Measurements from ENCODE around the gene GP2.

The GP2 gene

DNA sequence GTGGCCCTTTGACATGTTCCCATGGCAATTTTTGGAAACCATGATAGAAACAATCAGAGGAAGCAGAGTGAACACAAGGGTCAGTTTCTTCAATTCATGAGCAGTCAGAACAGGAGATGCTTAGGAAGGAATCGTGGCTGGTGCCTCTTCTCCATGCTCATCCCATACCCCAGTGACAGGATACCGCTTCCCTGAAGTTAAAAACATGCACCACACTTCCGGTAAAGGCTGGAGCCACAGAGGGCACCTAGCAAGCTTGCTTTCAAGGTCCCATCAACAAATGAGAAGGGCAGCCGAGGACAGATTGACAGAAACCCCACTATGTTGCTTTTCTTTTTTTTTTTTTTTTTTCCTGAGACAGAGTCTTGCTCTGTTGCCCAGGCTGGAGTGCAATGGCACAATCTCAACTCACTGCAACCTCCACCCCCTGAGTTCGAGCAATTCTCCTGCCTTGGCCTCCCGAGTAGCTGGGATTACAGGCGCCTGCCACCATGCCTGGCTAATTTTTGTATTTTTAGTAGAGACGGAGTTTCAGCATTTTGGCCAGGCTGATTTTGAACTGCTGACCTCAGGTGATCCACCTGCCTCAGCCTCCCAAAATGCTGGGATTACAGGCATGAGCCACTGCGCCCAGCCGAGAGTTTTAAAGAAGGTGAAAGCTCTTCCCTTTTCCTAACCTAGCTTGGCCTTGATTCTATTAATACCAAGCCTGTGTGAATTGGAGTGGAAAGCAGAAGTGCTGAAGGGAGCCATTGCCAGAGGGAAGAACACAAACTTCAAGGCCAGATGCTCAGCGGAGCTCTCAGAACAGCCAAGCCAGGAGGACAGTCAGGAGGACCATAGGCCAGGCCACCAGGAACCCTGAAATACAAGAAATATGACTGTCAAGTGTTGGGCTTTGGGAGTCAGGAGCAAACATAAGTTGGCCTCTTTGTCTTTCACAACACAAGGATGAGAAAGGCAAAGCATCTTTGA is 16.6 kb downstream of the GP2 start:
- CTCF ChIA-PET = no interaction called here
- H3K4me3 ChIP-seq (ENCODE audit: low read depth, low read length) = no peak overlapping the region
- DNase-seq (ENCODE audit: low read depth, low spot score) = no peak
- TF ChIP-seq, protein P1, sequence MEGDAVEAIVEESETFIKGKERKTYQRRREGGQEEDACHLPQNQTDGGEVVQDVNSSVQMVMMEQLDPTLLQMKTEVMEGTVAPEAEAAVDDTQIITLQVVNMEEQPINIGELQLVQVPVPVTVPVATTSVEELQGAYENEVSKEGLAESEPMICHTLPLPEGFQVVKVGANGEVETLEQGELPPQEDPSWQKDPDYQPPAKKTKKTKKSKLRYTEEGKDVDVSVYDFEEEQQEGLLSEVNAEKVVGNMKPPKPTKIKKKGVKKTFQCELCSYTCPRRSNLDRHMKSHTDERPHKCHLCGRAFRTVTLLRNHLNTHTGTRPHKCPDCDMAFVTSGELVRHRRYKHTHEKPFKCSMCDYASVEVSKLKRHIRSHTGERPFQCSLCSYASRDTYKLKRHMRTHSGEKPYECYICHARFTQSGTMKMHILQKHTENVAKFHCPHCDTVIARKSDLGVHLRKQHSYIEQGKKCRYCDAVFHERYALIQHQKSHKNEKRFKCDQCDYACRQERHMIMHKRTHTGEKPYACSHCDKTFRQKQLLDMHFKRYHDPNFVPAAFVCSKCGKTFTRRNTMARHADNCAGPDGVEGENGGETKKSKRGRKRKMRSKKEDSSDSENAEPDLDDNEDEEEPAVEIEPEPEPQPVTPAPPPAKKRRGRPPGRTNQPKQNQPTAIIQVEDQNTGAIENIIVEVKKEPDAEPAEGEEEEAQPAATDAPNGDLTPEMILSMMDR (IDR thresholded peaks at IDR 0.05; ENCODE audit: insufficient read depth, low read length, missing control alignments) = no peak
- POLR2A ChIA-PET = no interaction called here

DNA sequence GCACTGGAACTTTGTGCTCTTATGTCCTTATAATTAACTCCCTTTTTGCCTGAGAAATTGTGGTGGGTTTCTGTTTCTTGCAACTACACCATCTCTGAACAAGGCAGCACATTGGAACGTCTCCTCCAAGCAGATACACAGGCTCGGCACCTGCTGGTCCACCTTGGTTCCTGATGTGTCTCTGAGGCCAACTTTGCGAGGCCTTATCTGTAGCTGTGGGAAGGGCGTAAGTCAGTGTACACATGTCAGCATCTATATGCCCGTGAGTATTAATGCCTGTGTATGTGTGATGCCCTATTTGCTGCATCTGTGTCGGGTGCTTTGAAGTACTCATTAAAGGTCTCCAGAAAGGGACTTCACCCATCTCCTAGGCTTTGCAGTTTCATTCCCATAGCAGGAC is 17.5 kb downstream of the GP2 start:
- H3K4me3 ChIP-seq (ENCODE audit: low read depth, low read length) = no peak overlapping the region
- POLR2A ChIA-PET = no interaction called here
- no peak for DNase-seq (ENCODE audit: low read depth, low spot score)
- CTCF ChIA-PET = no interaction called here
- TF ChIP-seq, protein P1 (IDR thresholded peaks at IDR 0.05; ENCODE audit: insufficient read depth, low read length, missing control alignments) = no peak

DNA sequence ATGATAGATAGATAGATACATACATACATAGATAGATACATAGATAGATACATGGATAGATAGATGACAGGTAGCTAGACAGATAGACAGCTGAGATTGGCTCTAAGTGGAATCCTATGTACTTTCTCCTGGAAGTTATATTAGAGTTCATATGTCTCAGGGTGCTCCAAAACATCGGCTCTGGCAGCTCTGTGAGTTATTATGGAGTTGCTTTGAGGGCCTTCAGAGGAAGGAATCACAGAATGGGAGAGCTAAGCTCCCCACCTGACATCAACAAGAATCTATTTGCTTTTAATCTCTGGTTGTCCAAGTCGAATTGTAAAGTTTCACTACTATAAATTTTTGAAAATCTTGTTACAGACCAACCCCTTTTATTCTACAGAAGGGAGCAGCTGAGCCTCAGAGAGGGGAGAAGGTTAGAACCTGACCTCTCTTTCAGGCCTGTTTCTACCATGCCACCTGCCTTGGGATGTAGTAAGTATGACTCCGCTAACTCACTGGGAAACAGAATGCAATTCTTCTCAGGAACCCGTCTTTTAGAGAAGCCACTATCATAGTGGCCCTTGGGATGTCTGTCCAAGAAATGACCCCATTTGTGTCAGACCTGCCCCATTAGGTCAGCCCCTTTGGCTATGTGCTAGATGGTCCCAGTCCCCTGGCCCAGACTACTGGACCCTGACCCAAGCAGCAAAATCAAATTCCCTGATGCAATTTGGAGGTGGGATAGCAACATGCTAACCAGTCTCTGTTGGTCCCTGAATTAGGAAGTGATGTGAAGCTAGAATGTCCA is 18.3 kb downstream of the GP2 start:
- no peak overlapping the region for H3K4me3 ChIP-seq (ENCODE audit: low read depth, low read length)
- POLR2A ChIA-PET = no interaction called here
- CTCF ChIA-PET = no interaction called here
- DNase-seq (ENCODE audit: low read depth, low spot score) = no peak
- TF ChIP-seq, protein P1 (IDR thresholded peaks at IDR 0.05; ENCODE audit: insufficient read depth, low read length, missing control alignments) = no peak

DNA sequence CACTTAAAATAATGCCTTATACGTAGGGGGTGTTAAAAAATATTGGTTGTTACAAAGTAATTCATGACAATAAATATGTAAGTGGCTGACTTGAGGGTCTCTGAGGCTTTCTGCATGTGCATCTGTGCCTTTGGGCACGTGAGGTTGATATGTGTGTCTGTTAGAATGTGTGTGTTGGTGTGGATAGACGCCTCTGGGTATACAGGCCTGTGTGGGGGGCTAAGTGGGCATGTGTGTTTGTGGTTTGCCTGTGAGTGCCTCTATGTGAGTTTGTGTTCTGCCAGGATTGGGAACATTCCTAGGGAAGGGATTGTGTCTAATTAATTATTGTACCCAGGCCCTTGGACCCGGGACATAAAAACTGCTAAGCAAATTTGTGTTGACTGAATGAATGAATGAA is 19.0 kb downstream of the GP2 start:
- DNase-seq (ENCODE audit: low read depth, low spot score) = no peak
- ChIA-PET POLR2A (no interaction called here), CTCF (no interaction called here)
- TF ChIP-seq, protein P1 (IDR thresholded peaks at IDR 0.05; ENCODE audit: insufficient read depth, low read length, missing control alignments) = no peak
- H3K4me3 ChIP-seq (ENCODE audit: low read depth, low read length) = no peak overlapping the region

DNA sequence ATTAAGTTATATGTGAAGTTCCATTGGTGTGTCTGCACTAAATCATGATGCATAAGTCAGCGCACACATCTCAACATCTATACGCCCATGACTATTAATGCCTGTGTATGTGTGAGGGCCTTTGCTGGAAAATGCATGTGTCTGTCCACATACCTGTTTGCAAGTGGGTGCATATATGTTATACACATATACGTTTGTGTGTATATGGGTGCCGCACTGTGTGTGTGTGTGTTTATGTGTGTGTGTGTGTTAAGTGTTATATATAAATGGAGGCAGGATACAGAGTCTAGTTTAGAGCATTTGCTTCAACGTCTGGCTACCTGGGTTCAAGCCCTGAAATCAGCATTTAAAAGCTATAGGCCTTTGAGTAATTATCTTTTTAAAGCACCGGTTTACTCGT is 19.5 kb downstream of the GP2 start:
- DNase-seq (ENCODE audit: low read depth, low spot score) = no peak
- TF ChIP-seq, protein P1 (IDR thresholded peaks at IDR 0.05; ENCODE audit: insufficient read depth, low read length, missing control alignments) = no peak
- no peak overlapping the region for H3K4me3 ChIP-seq (ENCODE audit: low read depth, low read length)
- ChIA-PET CTCF (no interaction called here), POLR2A (no interaction called here)

DNA sequence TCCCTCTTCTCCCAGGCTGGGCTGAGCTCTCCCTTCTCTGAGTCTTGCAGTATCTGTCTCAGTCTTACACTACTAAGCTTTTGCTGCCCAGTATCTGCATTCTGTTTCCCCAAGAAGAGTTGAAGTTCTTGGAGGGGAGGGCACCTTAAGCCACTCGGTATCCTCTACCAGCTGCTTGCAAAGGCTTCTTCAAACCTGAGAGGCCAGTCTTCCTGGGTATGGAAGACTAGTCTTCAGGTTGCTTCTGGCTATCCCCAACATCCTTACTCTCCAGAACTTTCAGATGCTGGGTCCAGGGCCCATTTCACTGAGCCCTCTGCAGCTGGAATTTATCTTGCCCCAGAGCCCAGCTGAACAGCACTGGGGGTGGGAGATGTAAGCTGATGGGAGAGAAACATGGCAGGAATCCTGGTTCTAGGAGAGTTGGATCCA is 20.1 kb downstream of the GP2 start:
- TF ChIP-seq, protein P1 (IDR thresholded peaks at IDR 0.05; ENCODE audit: insufficient read depth, low read length, missing control alignments) = no peak
- H3K4me3 ChIP-seq (ENCODE audit: low read depth, low read length) = no peak overlapping the region
- no peak for DNase-seq (ENCODE audit: low read depth, low spot score)
- CTCF ChIA-PET = interaction anchor here (1.2 kb wide), 1 partner anchor 400 kb away, joined by 3 read pairs; no protein-coding TSS in a partner anchor
- POLR2A ChIA-PET = no interaction called here
